Left lung (tissue), 14 donors: ENCODE results near the gene SUFU. TPM values are rescaled to one million over a fixed set of nuclear protein-coding genes. Genes with fewer than 3 reads are reported as not detected.
"Not testable (repeated sequence)": the region's sequence is repeated elsewhere in the genome, so short reads cannot be mapped to it uniquely, and the experiment has no call there.

ENCODE experiments used
- ATAC-seq: fragments of 200-7000 bp; cut with Tn5 transposase; one replicate; pipeline ENCODE4 v1.9.1; 2020; ENCODE audit warnings: moderate library complexity
- DNase-seq, 4 donors: peaks; one replicate each; pipeline ENCODE4 v3.0.0-alpha.2; 2013 to 2020
- H3K27ac ChIP-seq, 2 donors: fragments of 200-600 bp; sonication (generic) in 1 of 2; one replicate each; pipeline versions ENCODE4 v1.5.0 to v1.8.0; 2020 to 2021
- H3K27me3 ChIP-seq, 2 donors: fragments of 200-600 bp; sonication (generic) in 1 of 2; one replicate each; pipeline versions ENCODE4 v1.5.0 to v1.8.0; 2020 to 2021
- H3K36me3 ChIP-seq, 2 donors: fragments of 200-600 bp; sonication (generic) in 1 of 2; one replicate each; pipeline versions ENCODE4 v1.5.0 to v1.8.0; 2020 to 2021
- H3K4me1 ChIP-seq, 2 donors: fragments of 200-600 bp; one replicate each; pipeline ENCODE4 v1.8.0; 2021
- H3K4me3 ChIP-seq, 2 donors: fragments of 200-600 bp; sonication (generic) in 1 of 2; one replicate each; pipeline versions ENCODE4 v1.5.0 to v1.8.0; 2020 to 2021; ENCODE audit warnings: mild to moderate bottlenecking in 1 of 2
- H3K9me3 ChIP-seq, 2 donors: fragments of 200-600 bp; sonication (generic) in 1 of 2; one replicate each; pipeline versions ENCODE4 v1.5.0 to v1.8.0; 2020 to 2021
- intact Hi-C, 2 donors: fragments of 100-400 bp; cut with DNase I; formaldehyde crosslinking; loops; one replicate each; pipeline versions ENCODE4 v1.11.2 to v1.14.2; 2022
- long read RNA-seq, 12 donors: library from polyadenylated mRNA in 2 of 12; unstranded in 2 of 12; transcript quantifications; one replicate each; pipeline ENCODE4 v2.0.0 and lab custom pipeline, GENCODE V29; 2019 to 2026
- polyA plus RNA-seq, 6 donors: library from polyadenylated mRNA; unstranded; fragments of 120-200 nt; gene quantifications; one replicate each; pipeline ENCODE4 v1.2.1, GENCODE V29; 2013; ENCODE audit not compliant: insufficient read length in 6 of 6
- total RNA-seq, 2 donors: library from RNA; stranded (reverse); fragmentation: NEBNext Ultra II Directional; extraction: Animal tissue kit (Norgen Biotek cat#: 25700); gene quantifications; one replicate each; pipeline ENCODE4 v1.2.1, GENCODE V29; 2021
- TF ChIP-seq, protein P1 (sequence below), 2 donors: fragments of 200-600 bp; sonication (generic) in 1 of 2; IDR thresholded peaks; one replicate each; pipeline versions ENCODE4 v1.5.0 to v1.8.0; 2021; ENCODE audit warnings: antibody characterized with exemption in 2 of 2
- donor health status: DM: no; HTN: yes; CAD: no.
- donor health status: DM: no; HTN: no; CAD: no.

Gene SUFU
- 10 to 100 TPM; 13.4 to 15.2 TPM for total RNA-seq
- 10 to 100 TPM; 26.9 to 30.7 (median 28.3) TPM for polyA plus RNA-seq
- long read RNA-seq, donor 1, full-length matches to known transcripts: 3 of 11 reads
- long read RNA-seq, donor 1, partial matches to known transcripts: 8 of 11 reads
- long read RNA-seq, donor 1, other reads (novel, unspliced or antisense): 0 of 11 reads
- long read RNA-seq, donor 2, full-length matches to known transcripts: 4 of 10 reads
- long read RNA-seq, donor 2, partial matches to known transcripts: 6 of 10 reads
- long read RNA-seq, donor 2, other reads (novel, unspliced or antisense): 0 of 10 reads
- long read RNA-seq, donor 3, full-length matches to known transcripts: 3 of 3 reads
- long read RNA-seq, donor 3, partial matches to known transcripts: 0 of 3 reads
- long read RNA-seq, donor 3, other reads (novel, unspliced or antisense): 0 of 3 reads
- long read RNA-seq, donor 4, partial matches to known transcripts: 0 of 1 reads
- long read RNA-seq, donor 4, other reads (novel, unspliced or antisense): 1 of 1 reads
- long read RNA-seq, donor 5, partial matches to known transcripts: 7 of 7 reads
- long read RNA-seq, donor 5, other reads (novel, unspliced or antisense): 0 of 7 reads
- long read RNA-seq, donor 6, full-length matches to known transcripts: 5 of 5 reads
- long read RNA-seq, donor 6, partial matches to known transcripts: 0 of 5 reads
- long read RNA-seq, donor 6, other reads (novel, unspliced or antisense): 0 of 5 reads
- long read RNA-seq, donor 7, full-length matches to known transcripts: 6 of 55 reads
- long read RNA-seq, donor 7, partial matches to known transcripts: 49 of 55 reads
- long read RNA-seq, donor 7, other reads (novel, unspliced or antisense): 0 of 55 reads
- long read RNA-seq, donor 8, full-length matches to known transcripts: 3 of 3 reads
- long read RNA-seq, donor 8, partial matches to known transcripts: 0 of 3 reads
- long read RNA-seq, donor 8, other reads (novel, unspliced or antisense): 0 of 3 reads
- long read RNA-seq, donor 9: 0 reads
- long read RNA-seq, donor 10, partial matches to known transcripts: 0 of 2 reads
- long read RNA-seq, donor 10, other reads (novel, unspliced or antisense): 2 of 2 reads
- long read RNA-seq, donor 11, full-length matches to known transcripts: 4 of 4 reads
- long read RNA-seq, donor 11, partial matches to known transcripts: 0 of 4 reads
- long read RNA-seq, donor 11, other reads (novel, unspliced or antisense): 0 of 4 reads
- long read RNA-seq, donor 12, full-length matches to known transcripts: 3 of 3 reads
- long read RNA-seq, donor 12, partial matches to known transcripts: 0 of 3 reads
- long read RNA-seq, donor 12, other reads (novel, unspliced or antisense): 0 of 3 reads

DNA sequence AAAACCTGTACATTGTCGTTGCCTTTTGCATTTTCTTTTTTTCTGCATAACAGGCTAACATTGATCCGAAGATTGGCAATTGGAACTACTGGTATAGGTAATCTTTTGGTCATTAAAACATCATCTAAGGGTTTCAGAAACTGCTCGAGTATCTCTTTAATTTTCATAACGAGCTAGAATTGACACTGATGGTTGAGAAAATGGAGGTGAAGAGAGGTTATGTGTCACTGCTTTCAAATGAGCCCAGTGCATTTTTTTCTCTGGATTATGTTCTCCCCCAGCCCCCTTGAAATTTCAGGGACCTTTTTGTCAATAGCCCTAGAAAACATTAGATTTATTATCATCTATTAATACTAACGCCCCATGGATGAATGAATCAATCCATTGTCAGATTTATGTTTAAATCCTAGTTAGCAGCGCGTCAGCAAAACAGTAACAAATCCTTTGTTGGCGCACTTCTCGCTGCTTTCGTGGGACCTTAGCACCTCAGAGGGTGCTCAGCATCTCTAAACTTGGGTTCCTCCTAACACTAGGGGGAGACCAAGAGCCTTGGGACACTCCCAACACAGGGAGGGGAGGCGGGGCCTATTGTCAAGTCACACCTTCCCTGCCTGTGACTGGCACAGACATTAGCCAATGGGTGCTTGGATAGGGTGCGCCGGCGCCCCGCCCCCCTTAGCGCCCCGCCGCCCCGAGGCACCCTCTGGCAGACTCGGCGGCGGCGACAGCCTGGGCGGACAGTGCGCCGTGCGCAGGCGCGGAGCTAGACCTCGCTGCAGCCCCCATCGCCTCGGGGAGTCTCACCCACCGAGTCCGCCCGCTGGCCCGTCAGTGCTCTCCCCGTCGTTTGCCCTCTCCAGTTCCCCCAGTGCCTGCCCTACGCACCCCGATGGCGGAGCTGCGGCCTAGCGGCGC, at the start of gene SUFU:
Gene SUFU (plus strand): TSS at position 709 of the 915 bp plus-strand sequence. CDS start 181 bp downstream, at position 890.
- DNase-seq (peak; percentile 97 to 98 (median 98)), ATAC-seq (peak; percentile 80)
- Histone ChIP-seq H3K36me3 (no peaks in the 10 kb centered on the region), H3K9me3 (no peaks in the 10 kb centered on the region), H3K4me1 (peaks cover 41 to 78% of the 10 kb centered on the region in 2 donors), H3K27ac (peak within 1 kb of the TSS; percentile 85 to 91), H3K4me3 (peak within 1 kb of the TSS; percentile 67 to 92), H3K27me3 (no peaks in the 10 kb centered on the region)
- intact Hi-C loops: loop anchor here in 1 of 2 donors (10.0 kb wide), 1 partner anchor 81 kb away; no protein-coding TSS in a partner anchor
- TF ChIP-seq, protein P1, sequence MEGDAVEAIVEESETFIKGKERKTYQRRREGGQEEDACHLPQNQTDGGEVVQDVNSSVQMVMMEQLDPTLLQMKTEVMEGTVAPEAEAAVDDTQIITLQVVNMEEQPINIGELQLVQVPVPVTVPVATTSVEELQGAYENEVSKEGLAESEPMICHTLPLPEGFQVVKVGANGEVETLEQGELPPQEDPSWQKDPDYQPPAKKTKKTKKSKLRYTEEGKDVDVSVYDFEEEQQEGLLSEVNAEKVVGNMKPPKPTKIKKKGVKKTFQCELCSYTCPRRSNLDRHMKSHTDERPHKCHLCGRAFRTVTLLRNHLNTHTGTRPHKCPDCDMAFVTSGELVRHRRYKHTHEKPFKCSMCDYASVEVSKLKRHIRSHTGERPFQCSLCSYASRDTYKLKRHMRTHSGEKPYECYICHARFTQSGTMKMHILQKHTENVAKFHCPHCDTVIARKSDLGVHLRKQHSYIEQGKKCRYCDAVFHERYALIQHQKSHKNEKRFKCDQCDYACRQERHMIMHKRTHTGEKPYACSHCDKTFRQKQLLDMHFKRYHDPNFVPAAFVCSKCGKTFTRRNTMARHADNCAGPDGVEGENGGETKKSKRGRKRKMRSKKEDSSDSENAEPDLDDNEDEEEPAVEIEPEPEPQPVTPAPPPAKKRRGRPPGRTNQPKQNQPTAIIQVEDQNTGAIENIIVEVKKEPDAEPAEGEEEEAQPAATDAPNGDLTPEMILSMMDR (IDR thresholded peaks at IDR 0.05): peak; percentile 83 to 92

DNA sequence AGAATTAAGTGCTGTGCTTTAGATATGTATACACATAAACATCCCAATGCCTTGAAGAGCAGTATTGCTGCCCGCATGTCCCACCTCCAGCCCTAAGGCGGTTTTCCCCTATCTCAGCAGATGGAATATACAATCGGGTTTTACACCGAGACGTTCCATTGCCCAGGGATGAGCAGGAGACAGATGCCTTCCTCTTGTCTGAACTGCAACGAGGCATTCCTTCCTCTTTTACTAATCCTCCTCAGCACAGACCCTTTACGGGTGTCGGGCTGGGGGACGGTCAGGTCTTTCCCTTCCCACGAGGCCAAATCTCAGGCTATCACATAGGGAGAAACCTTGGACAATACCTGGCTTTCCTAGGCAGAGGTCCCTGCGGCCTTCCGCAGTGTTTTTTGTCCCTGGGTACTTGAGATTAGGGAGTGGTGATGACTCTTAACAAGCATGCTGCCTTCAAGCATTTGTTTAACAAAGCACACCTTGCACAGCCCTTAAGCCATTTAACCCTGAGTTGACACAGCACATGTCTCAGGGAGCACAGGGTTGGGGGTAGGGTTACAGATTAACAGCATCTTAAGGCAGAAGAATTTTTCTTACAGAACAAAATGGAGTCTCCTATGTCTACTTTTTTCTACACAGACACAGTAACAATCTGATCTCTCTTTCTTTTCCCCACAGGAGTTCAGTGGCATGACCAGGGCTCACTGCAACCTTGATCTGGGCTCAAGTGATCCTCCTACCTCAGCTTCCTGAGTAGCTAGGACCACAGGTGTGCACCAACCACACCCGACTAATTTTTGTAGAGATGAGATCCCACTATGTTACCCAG, 48.9 kb upstream of the SUFU start:
- intact Hi-C loops, H3K27me3 ChIP-seq, H3K4me3 ChIP-seq, H3K9me3 ChIP-seq, H3K36me3 ChIP-seq, DNase-seq: not testable (repeated sequence)
- Histone ChIP-seq H3K27ac (peak overlapping the region; percentile 84 to 88), H3K4me1 (peaks cover 12 to 71% of the 10 kb centered on the region in 2 donors)
- peak; percentile 9 for ATAC-seq

DNA sequence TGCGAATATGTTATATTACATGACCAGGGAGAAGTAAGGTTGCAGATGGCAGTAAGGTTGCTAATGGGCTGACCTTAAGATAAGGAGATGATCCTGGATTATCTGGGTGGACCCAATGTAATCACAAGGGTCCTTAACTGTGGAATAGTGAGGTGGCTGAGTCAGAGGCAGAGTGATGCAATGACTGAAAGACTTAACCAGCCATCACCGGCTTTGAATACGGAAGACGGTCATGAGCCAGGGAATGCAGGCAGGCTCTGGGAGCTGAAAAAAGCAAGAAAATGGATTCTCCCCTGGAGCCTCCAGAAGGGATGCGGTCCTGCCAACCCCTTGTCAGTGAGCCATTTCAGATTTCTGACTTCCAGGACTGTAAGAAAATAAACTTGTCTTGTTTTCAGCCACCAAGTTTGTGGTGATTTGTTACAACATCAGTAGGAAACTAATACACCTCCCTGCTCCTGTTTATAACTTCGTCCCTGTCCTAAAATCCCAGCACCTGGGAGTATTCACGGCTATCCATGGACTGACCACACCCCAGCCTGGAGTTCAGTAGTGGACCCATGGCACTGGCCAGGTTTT, 47.8 kb upstream of the SUFU start:
- H3K9me3 ChIP-seq: no peaks in the 10 kb centered on the region
- peak in 1 of 4 donors; percentile 76 for DNase-seq
- TF ChIP-seq, protein P1 (IDR thresholded peaks at IDR 0.05): no peak
- intact Hi-C loops: no loop called here
- H3K4me1 ChIP-seq: peaks cover 12 to 70% of the 10 kb centered on the region in 2 donors
- peak overlapping the region; percentile 84 to 88 for H3K27ac ChIP-seq
- peak; percentile 75 for ATAC-seq
- H3K4me3 ChIP-seq: no peak overlapping the region
- H3K36me3 ChIP-seq: no peaks in the 10 kb centered on the region
- H3K27me3 ChIP-seq: no peaks in the 10 kb centered on the region

DNA sequence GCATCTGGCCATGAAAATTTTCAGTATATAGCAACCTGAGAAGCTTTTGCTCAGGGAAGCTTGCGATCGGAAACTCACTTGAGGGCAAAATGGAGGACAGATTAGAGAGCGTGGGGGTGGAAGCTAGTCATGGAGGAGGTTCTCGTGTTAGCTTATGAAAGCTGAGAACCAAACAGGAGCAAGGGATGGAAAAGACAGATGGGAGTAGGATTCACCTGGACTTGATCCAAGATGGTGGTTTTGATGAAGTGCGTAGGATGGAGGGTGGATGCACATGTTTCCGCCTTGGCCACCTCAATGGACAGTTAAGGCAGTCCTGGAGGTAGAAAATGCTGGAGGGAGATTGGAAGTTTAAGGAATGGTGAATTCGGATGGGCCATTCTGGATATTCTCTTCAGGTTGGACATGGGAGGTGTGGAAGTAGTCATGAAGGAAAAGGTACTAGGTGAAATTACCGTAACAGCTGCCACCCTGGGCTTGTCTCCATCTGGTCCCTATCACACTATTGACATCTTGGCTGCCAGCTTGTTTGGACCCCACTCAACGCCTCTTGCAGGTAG, 46.1 kb upstream of the SUFU start:
- no peaks in the 10 kb centered on the region for H3K36me3 ChIP-seq
- no peak overlapping the region for H3K4me3 ChIP-seq
- H3K9me3 ChIP-seq: no peaks in the 10 kb centered on the region
- H3K27ac ChIP-seq: no peak overlapping the region
- DNase-seq: no peak
- TF ChIP-seq, protein P1 (IDR thresholded peaks at IDR 0.05): no peak
- intact Hi-C loops: no loop called here
- H3K27me3 ChIP-seq: no peaks in the 10 kb centered on the region
- H3K4me1 ChIP-seq: peaks cover 5 to 67% of the 10 kb centered on the region in 2 donors
- no peak for ATAC-seq
